HEK293 (cell line): ENCODE measurements around the gene MYO1F.

Experiments used
- CTCF ChIA-PET: fragments of 350-600 bp; formaldehyde crosslinking; extraction: SDS; loops from one replicate; lab custom pipeline; 2021; ENCODE audit warnings: antibody characterized with exemption; lab: Yijun Ruan, JAX
- POLR2A ChIA-PET: fragments of 300-600 bp; formaldehyde crosslinking; extraction: SDS; loops from one replicate; lab custom pipeline; 2020; ENCODE audit warnings: antibody characterized with exemption, inconsistent platforms; lab: Yijun Ruan, JAX
- H3K27ac ChIP-seq: fragments of 200-500 bp; sonication (Bioruptor generic); 2 replicates; pipeline ENCODE4 v1.5.1; 2014; ENCODE audit warnings: low read depth, low read length, control low read depth, inconsistent platforms; ENCODE audit errors: extremely low read depth
- H3K36me3 ChIP-seq, 2 experiments: fragments of 200-500 bp in 1 of 2; sonication (Bioruptor generic) in 1 of 2; 1 replicate in 1 of 2; 2 replicates in 1 of 2; pipeline ENCODE4 v1.5.1; 2014 to 2017; ENCODE audit warnings: inconsistent platforms in 2 of 2, low read length in 2 of 2; ENCODE audit not compliant: control insufficient read depth in 2 of 2, insufficient read depth in 1 of 2
- H3K4me1 ChIP-seq: fragments of 200-500 bp; sonication (Bioruptor generic); 2 replicates; pipeline ENCODE4 v1.5.1; 2014; ENCODE audit warnings: mild to moderate bottlenecking, low read length, inconsistent platforms; ENCODE audit not compliant: control insufficient read depth, insufficient read depth
- H3K4me3 ChIP-seq: 2 replicates; pipeline ENCODE4 v1.5.1; 2011; ENCODE audit warnings: low read depth, mild to moderate bottlenecking, control low read depth, low read length, moderate library complexity
- H3K9me3 ChIP-seq: fragments of 200-500 bp; sonication (Bioruptor generic); 2 replicates; pipeline ENCODE4 v1.5.1; 2014; ENCODE audit warnings: low read depth, low read length, inconsistent platforms; ENCODE audit not compliant: control insufficient read depth, insufficient read depth
- GLIS1 ChIP-seq: fragments of 450-650 bp; formaldehyde crosslinking; IDR thresholded peaks from 2 replicates; pipeline ENCODE4 v1.5.1; 2016; ENCODE audit warnings: missing biosample characterization, missing genetic modification characterization
- GLIS2 ChIP-seq: fragments of 450-650 bp; formaldehyde crosslinking; IDR thresholded peaks from 2 replicates; pipeline ENCODE4 v1.5.1; 2016; ENCODE audit warnings: missing biosample characterization, missing genetic modification characterization
- IKZF3 ChIP-seq: fragments of 450-650 bp; IDR thresholded peaks from 2 replicates; pipeline ENCODE4 v1.5.0; 2018; ENCODE audit warnings: missing biosample characterization, mild to moderate bottlenecking, missing genetic modification characterization, moderate library complexity
- SCRT1 ChIP-seq: fragments of 450-650 bp; formaldehyde crosslinking; IDR thresholded peaks from 2 replicates; pipeline ENCODE4 v1.5.1; 2016; ENCODE audit warnings: missing biosample characterization, missing genetic modification characterization, borderline replicate concordance
- SETDB1 ChIP-seq: IDR thresholded peaks from one replicate; pipeline ENCODE4 v1.6.1; 2017; ENCODE audit warnings: mild to moderate bottlenecking, low read length, moderate library complexity, mixed read lengths; ENCODE audit not compliant: insufficient read length
- ZBTB20 ChIP-seq: fragments of 450-650 bp; formaldehyde crosslinking; IDR thresholded peaks from 2 replicates; pipeline ENCODE4 v1.5.1; 2016; ENCODE audit warnings: missing biosample characterization, missing genetic modification characterization
- ZEB2 ChIP-seq: fragments of 450-650 bp; formaldehyde crosslinking; IDR thresholded peaks from 2 replicates; pipeline ENCODE4 v1.5.1; 2016; ENCODE audit warnings: missing biosample characterization, missing genetic modification characterization
- ZIC2 ChIP-seq: fragments of 450-650 bp; formaldehyde crosslinking; IDR thresholded peaks from 2 replicates; pipeline ENCODE4 v1.5.1; 2016; ENCODE audit warnings: missing biosample characterization, missing genetic modification characterization
- ZNF121 ChIP-seq: fragments of 450-650 bp; formaldehyde crosslinking; IDR thresholded peaks from 2 replicates; pipeline ENCODE4 v1.5.1; 2016; ENCODE audit warnings: missing biosample characterization, missing genetic modification characterization
- ZNF292 ChIP-seq: fragments of 450-650 bp; formaldehyde crosslinking; IDR thresholded peaks from 2 replicates; pipeline ENCODE4 v1.5.1; 2016; ENCODE audit warnings: low read depth, missing biosample characterization, missing genetic modification characterization, borderline replicate concordance
- ZNF416 ChIP-seq: fragments of 450-650 bp; formaldehyde crosslinking; IDR thresholded peaks from 2 replicates; pipeline ENCODE4 v1.5.1; 2016; ENCODE audit warnings: missing biosample characterization, missing genetic modification characterization
- ZNF473 ChIP-seq: fragments of 450-650 bp; formaldehyde crosslinking; IDR thresholded peaks from 2 replicates; pipeline ENCODE4 v1.5.1; 2017; ENCODE audit warnings: missing biosample characterization, missing genetic modification characterization
- ZNF610 ChIP-seq: fragments of 450-650 bp; formaldehyde crosslinking; IDR thresholded peaks from 2 replicates; pipeline ENCODE4 v1.5.1; 2016; ENCODE audit warnings: missing biosample characterization, missing genetic modification characterization, borderline replicate concordance
- ZNF664 ChIP-seq: fragments of 450-650 bp; formaldehyde crosslinking; IDR thresholded peaks from 2 replicates; pipeline ENCODE4 v1.5.1; 2016; ENCODE audit warnings: missing biosample characterization, missing genetic modification characterization
- ZNF792 ChIP-seq: fragments of 450-650 bp; formaldehyde crosslinking; IDR thresholded peaks from 2 replicates; pipeline ENCODE4 v1.5.1; 2016; ENCODE audit warnings: missing biosample characterization, missing genetic modification characterization
- TF ChIP-seq, protein P1 (sequence below): fragments of 450-650 bp; formaldehyde crosslinking; IDR thresholded peaks from 2 replicates; pipeline ENCODE4 v1.5.1; 2016; ENCODE audit warnings: missing biosample characterization, missing genetic modification characterization
- TF ChIP-seq, protein P2 (sequence below): fragments of 450-650 bp; formaldehyde crosslinking; conservative IDR thresholded peaks from 2 replicates; pipeline ENCODE4 v1.5.1; 2016; ENCODE audit warnings: low read depth, missing biosample characterization, missing genetic modification characterization
- TF ChIP-seq, protein P3 (sequence below): fragments of 450-650 bp; formaldehyde crosslinking; IDR thresholded peaks from 2 replicates; pipeline ENCODE4 v1.5.1; 2017; ENCODE audit warnings: missing biosample characterization, missing genetic modification characterization
- TF ChIP-seq, protein P4 (sequence below): fragments of 450-650 bp; formaldehyde crosslinking; IDR thresholded peaks from 2 replicates; pipeline ENCODE4 v1.5.1; 2016; ENCODE audit warnings: missing biosample characterization, missing genetic modification characterization

Gene MYO1F

DNA sequence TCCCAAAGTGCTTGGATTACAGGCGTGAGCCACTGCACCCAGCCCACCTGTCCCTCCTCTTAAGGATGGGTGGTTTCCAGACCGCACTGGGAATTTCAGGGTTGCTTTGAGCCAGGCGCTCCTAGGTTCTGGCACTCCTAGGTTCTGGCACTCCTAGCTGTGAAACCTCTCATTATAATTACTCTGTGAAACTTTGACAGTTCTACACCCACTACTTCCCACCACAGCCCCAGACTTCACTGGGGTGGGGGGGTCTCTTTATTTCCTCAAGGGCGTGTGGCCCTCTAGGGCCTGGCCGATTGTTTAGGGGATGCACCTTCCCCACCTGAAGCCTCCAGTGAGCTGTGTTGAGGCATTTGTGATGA lies 35.5 kb upstream of the MYO1F start:
- Histone ChIP-seq H3K27ac (no peak overlapping the region), H3K36me3 (no peaks in the 10 kb centered on the region), H3K4me3 (no peak overlapping the region), H3K9me3 (no peaks in the 10 kb centered on the region), H3K4me1 (no peaks in the 10 kb centered on the region)
- ChIA-PET CTCF (interaction anchor here (0.6 to 3.3 kb wide), 2 partner anchors 32 to 260 kb away, joined by 3 to 14 read pairs; no protein-coding TSS in a partner anchor), POLR2A (interaction anchor here (0.7 kb wide), 1 partner anchor 1185 kb away, joined by 5 read pairs; no protein-coding TSS in a partner anchor)
- TF ChIP-seq SCRT1 (tag by site-specific recombination) (no peak), ZEB2 (tag by site-specific recombination) (no peak), ZNF292 (no peak), ZNF610 (no peak), ZNF473 (tag by site-specific recombination) (no peak), ZNF416 (tag by site-specific recombination) (no peak), ZBTB20 (no peak), SETDB1 (no peak)
- TF ChIP-seq, protein P1, sequence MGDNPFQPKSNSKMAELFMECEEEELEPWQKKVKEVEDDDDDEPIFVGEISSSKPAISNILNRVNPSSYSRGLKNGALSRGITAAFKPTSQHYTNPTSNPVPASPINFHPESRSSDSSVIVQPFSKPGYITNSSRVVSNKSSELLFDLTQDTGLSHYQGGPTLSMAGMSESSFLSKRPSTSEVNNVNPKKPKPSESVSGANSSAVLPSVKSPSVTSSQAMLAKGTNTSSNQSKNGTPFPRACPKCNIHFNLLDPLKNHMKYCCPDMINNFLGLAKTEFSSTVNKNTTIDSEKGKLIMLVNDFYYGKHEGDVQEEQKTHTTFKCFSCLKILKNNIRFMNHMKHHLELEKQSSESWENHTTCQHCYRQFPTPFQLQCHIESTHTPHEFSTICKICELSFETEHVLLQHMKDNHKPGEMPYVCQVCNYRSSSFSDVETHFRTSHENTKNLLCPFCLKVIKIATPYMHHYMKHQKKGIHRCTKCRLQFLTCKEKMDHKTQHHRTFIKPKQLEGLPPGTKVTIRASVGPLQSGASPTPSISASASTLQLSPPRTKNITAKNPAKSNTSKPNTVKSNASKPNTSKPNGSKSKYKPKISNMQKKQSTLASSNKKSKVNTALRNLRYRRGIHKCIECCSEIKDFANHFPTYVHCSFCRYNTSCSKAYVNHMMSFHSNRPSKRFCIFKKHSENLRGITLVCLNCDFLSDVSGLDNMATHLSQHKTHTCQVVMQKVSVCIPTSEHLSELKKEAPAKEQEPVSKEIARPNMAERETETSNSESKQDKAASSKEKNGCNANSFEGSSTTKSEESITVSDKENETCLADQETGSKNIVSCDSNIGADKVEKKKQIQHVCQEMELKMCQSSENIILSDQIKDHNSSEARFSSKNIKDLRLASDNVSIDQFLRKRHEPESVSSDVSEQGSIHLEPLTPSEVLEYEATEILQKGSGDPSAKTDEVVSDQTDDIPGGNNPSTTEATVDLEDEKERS (tag by site-specific recombination) = no peak

DNA sequence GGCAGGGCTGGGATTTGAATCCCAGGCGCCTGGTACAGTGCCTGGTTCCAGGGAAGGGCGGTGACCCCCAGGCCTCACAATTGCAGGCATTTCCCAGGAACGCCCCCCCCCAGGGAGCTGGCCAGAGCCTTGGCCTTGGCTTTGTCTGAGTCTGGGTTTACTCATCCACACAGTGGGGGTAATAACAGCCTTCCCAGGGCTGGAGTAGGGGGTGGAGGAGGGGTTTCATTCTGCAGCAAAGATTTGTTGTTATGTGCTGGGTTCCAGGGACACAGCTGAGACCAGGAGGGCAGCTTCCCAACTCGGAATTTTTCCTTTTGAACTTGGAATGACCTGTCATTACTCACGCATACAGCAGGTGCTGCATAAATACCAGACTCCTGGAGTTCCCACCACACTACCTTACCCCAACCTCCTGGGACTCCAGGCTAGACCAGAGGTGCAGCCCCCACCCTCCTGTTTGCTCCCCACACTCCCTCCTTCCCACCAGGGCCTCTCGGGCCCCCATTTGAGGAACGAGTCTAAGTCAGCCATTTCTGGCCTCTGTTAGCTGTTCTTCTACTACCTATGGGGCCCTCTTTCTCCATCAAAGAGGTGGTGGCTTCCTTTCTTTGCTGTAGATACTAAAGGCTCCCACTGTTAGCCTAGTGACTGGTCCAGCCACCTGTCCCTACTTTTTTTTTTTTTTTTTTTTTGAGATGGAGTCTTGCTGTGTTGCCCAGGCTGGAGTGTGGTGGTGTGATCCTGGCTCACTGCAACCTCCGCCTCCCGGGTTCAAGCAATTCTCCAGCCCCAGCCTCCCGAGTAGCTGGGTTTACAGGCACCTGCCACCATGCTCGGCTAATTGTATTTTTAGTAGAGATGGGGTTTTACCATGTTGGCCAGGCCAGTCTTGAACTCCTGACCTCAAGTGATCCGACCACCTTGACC lies 34.9 kb upstream of the MYO1F start:
- no peak overlapping the region for H3K27ac ChIP-seq
- POLR2A ChIA-PET = interaction anchor here (0.7 kb wide), 1 partner anchor 30 kb away, joined by 3 read pairs; no protein-coding TSS in a partner anchor
- H3K9me3 ChIP-seq = no peaks in the 10 kb centered on the region
- no peaks in the 10 kb centered on the region for H3K4me1 ChIP-seq
- TF ChIP-seq ZNF664 (tag by site-specific recombination) = peak; percentile 34; the same call in 1 of the 2 replicates
- peak; percentile 31; the same call in 1 of the 2 replicates for TF ChIP-seq GLIS2 (tag by site-specific recombination)
- TF ChIP-seq IKZF3 (tag by site-specific recombination) = peak; percentile 45; the same call in 1 of the 2 replicates
- TF ChIP-seq GLIS1 (tag by site-specific recombination) = peak; percentile 83
- TF ChIP-seq, protein P2, sequence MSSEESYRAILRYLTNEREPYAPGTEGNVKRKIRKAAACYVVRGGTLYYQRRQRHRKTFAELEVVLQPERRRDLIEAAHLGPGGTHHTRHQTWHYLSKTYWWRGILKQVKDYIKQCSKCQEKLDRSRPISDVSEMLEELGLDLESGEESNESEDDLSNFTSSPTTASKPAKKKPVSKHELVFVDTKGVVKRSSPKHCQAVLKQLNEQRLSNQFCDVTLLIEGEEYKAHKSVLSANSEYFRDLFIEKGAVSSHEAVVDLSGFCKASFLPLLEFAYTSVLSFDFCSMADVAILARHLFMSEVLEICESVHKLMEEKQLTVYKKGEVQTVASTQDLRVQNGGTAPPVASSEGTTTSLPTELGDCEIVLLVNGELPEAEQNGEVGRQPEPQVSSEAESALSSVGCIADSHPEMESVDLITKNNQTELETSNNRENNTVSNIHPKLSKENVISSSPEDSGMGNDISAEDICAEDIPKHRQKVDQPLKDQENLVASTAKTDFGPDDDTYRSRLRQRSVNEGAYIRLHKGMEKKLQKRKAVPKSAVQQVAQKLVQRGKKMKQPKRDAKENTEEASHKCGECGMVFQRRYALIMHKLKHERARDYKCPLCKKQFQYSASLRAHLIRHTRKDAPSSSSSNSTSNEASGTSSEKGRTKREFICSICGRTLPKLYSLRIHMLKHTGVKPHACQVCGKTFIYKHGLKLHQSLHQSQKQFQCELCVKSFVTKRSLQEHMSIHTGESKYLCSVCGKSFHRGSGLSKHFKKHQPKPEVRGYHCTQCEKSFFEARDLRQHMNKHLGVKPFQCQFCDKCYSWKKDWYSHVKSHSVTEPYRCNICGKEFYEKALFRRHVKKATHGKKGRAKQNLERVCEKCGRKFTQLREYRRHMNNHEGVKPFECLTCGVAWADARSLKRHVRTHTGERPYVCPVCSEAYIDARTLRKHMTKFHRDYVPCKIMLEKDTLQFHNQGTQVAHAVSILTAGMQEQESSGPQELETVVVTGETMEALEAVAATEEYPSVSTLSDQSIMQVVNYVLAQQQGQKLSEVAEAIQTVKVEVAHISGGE (tag by site-specific recombination) = no peak
- peak; percentile 43; the same call in 1 of the 2 replicates for TF ChIP-seq ZIC2 (tag by site-specific recombination)
- TF ChIP-seq, protein P3, sequence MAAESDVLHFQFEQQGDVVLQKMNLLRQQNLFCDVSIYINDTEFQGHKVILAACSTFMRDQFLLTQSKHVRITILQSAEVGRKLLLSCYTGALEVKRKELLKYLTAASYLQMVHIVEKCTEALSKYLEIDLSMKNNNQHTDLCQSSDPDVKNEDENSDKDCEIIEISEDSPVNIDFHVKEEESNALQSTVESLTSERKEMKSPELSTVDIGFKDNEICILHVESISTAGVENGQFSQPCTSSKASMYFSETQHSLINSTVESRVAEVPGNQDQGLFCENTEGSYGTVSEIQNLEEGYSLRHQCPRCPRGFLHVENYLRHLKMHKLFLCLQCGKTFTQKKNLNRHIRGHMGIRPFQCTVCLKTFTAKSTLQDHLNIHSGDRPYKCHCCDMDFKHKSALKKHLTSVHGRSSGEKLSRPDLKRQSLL (tag by site-specific recombination) = no peak
- peak; percentile 71 for TF ChIP-seq ZNF121 (tag by site-specific recombination)
- peak; percentile 92 for TF ChIP-seq ZNF792
- TF ChIP-seq, protein P4, sequence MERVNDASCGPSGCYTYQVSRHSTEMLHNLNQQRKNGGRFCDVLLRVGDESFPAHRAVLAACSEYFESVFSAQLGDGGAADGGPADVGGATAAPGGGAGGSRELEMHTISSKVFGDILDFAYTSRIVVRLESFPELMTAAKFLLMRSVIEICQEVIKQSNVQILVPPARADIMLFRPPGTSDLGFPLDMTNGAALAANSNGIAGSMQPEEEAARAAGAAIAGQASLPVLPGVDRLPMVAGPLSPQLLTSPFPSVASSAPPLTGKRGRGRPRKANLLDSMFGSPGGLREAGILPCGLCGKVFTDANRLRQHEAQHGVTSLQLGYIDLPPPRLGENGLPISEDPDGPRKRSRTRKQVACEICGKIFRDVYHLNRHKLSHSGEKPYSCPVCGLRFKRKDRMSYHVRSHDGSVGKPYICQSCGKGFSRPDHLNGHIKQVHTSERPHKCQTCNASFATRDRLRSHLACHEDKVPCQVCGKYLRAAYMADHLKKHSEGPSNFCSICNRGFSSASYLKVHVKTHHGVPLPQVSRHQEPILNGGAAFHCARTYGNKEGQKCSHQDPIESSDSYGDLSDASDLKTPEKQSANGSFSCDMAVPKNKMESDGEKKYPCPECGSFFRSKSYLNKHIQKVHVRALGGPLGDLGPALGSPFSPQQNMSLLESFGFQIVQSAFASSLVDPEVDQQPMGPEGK (tag by site-specific recombination) = 0 out of 2 replicates have a peak, but pooled peaks have one; percentile 12
- TF ChIP-seq, all 188 proteins: peak for 8
- CTCF ChIA-PET = interaction anchor here (0.6 to 3.3 kb wide), 4 partner anchors 30 to 348 kb away, joined by 3 to 14 read pairs (median 6); no protein-coding TSS in a partner anchor
- no peaks in the 10 kb centered on the region for H3K36me3 ChIP-seq
- H3K4me3 ChIP-seq = no peak overlapping the region
